COLO829 (cell line): ENCODE results near the gene CASP12.
"Not testable (repeated sequence)": the region's sequence is repeated elsewhere in the genome, so short reads cannot be mapped to it uniquely, and the experiment has no call there.

Experiments used
- DNase-seq: peaks from one replicate; pipeline ENCODE4 v3.0.0; 2012; ENCODE audit warnings: low spot score

CASP12 gene

GRCh38 chr11:104897891-104898684, at the start of gene CASP12:
Gene CASP12 (minus strand): TSS chr11:104898460.
- DNase-seq, result no peak

- DNase-seq, result peak; percentile 41
Observed at GRCh38 chr11:104946907-104947306, 48.6 kb upstream of the CASP12 start.

- DNase-seq, result no peak
Observed at GRCh38 chr11:104944076-104944475, 45.8 kb upstream of the CASP12 start.

GRCh38 chr11:104943561-104943960, 45.3 kb upstream of the CASP12 start:
- DNase-seq, result no peak

GRCh38 chr11:104934594-104934993, 36.3 kb upstream of the CASP12 start:
- no peak for DNase-seq

- DNase-seq, result not testable (repeated sequence)
Observed at GRCh38 chr11:104934073-104934472, 35.8 kb upstream of the CASP12 start.

- no peak for DNase-seq
Observed at GRCh38 chr11:104928811-104929210, 30.6 kb upstream of the CASP12 start.

GRCh38 chr11:104926771-104927611, 28.7 kb upstream of the CASP12 start:
- DNase-seq, result no peak

- no peak for DNase-seq
Observed at GRCh38 chr11:104925850-104926249, 27.6 kb upstream of the CASP12 start.

GRCh38 chr11:104918113-104918824, 20.0 kb upstream of the CASP12 start:
- no peak for DNase-seq

GRCh38 chr11:104917271-104918112, 19.2 kb upstream of the CASP12 start:
- DNase-seq, result no peak

GRCh38 chr11:104916442-104916841, 18.2 kb upstream of the CASP12 start:
- no peak for DNase-seq

- DNase-seq, result no peak
Observed at GRCh38 chr11:104912102-104912501, 13.8 kb upstream of the CASP12 start.

GRCh38 chr11:104908186-104908531, 9.9 kb upstream of the CASP12 start:
- no peak for DNase-seq

GRCh38 chr11:104907521-104908185, 9.4 kb upstream of the CASP12 start:
- no peak for DNase-seq

GRCh38 chr11:104905271-104905670, 7.0 kb upstream of the CASP12 start:
- DNase-seq, result no peak

GRCh38 chr11:104899226-104899625, 966 bp upstream of the CASP12 start:
- DNase-seq, result no peak

- no peak for DNase-seq
Observed at GRCh38 chr11:104898685-104899013, 389 bp upstream of the CASP12 start.

- no peak for DNase-seq
Observed at GRCh38 chr11:104895634-104896033, 2.6 kb downstream of the CASP12 start.

- DNase-seq, result no peak
Observed at GRCh38 chr11:104893876-104894275, 4.4 kb downstream of the CASP12 start.
